ENCODE results near the gene CRIP2. TPM values are rescaled to one million over a fixed set of nuclear protein-coding genes. Genes with fewer than 3 reads are reported as not detected.

CRIP2 gene
- total RNA-seq, 1 experiment from 2014 or later, result 192 TPM

- no peak for DNase-seq (ENCODE audit: low spot score)
Measured at GRCh38 chr14:105467249-105467941, 7.2 kb upstream of the CRIP2 start.

GRCh38 chr14:105467942-105468471 is 6.6 kb upstream of the CRIP2 start:
- BruUV-seq (replicated peaks), result no TSS peak
- ChIA-PET CTCF (interaction anchor here (1.4 to 1.5 kb wide), 2 partner anchors 12 to 22 kb away, joined by 4 read pairs; no protein-coding TSS in a partner anchor), POLR2A (ENCODE audit: low non-redundant PET) (no interaction called here)
- peaks cover 43% of the 10 kb centered on the region for H3K36me3 ChIP-seq (ENCODE audit: insufficient read depth, low read length, poor library complexity, severe bottlenecking)
- H3K9me3 ChIP-seq (ENCODE audit: low read depth, low read length, poor library complexity, severe bottlenecking), result no peaks in the 10 kb centered on the region
- H3K4me1 ChIP-seq (ENCODE audit: insufficient read depth, low read length, poor library complexity, severe bottlenecking), result peaks cover 50% of the 10 kb centered on the region
- intact Hi-C loops (cut with micrococcal nuclease; ENCODE audit: unreplicated experiment), result no loop called here
- H3K4me3 ChIP-seq (ENCODE audit: low read depth, low read length, poor library complexity, severe bottlenecking), result no peak overlapping the region
- H3K27ac ChIP-seq (ENCODE audit: low read depth, low read length, poor library complexity, severe bottlenecking), result no peak overlapping the region
- no peak for DNase-seq (ENCODE audit: low spot score)
- TF ChIP-seq CTCF (conservative IDR thresholded peaks at IDR 0.05; ENCODE audit: low read depth, low read length) (no peak), EZH2 (IDR thresholded peaks at IDR 0.05; ENCODE audit: borderline replicate concordance, low read depth, low read length, poor library complexity, severe bottlenecking) (no peak)
- no peaks in the 10 kb centered on the region for H3K27me3 ChIP-seq (replicated peaks; ENCODE audit: insufficient read depth, low read depth, low read length, poor library complexity)

More at GRCh38 chr14:105467249-105467941, 7.2 kb upstream of the CRIP2 start:
- CTCF ChIA-PET, result interaction anchor here (1.4 to 1.5 kb wide), 2 partner anchors 13 to 23 kb away, joined by 4 read pairs; no protein-coding TSS in a partner anchor
- no TSS peak for BruUV-seq (replicated peaks)
- H3K9me3 ChIP-seq (ENCODE audit: low read depth, low read length, poor library complexity, severe bottlenecking), result no peaks in the 10 kb centered on the region
- intact Hi-C loops (cut with micrococcal nuclease; ENCODE audit: unreplicated experiment), result no loop called here
- H3K36me3 ChIP-seq (ENCODE audit: insufficient read depth, low read length, poor library complexity, severe bottlenecking), result peaks cover 45% of the 10 kb centered on the region
- no peaks in the 10 kb centered on the region for H3K27me3 ChIP-seq (replicated peaks; ENCODE audit: insufficient read depth, low read depth, low read length, poor library complexity)
- no peak overlapping the region for H3K4me3 ChIP-seq (ENCODE audit: low read depth, low read length, poor library complexity, severe bottlenecking)
- peaks cover 44% of the 10 kb centered on the region for H3K4me1 ChIP-seq (ENCODE audit: insufficient read depth, low read length, poor library complexity, severe bottlenecking)
- H3K27ac ChIP-seq (ENCODE audit: low read depth, low read length, poor library complexity, severe bottlenecking), result no peak overlapping the region
- TF ChIP-seq EZH2 (IDR thresholded peaks at IDR 0.05; ENCODE audit: borderline replicate concordance, low read depth, low read length, poor library complexity, severe bottlenecking), result no peak
- TF ChIP-seq CTCF (conservative IDR thresholded peaks at IDR 0.05; ENCODE audit: low read depth, low read length), result no peak
- POLR2A ChIA-PET (ENCODE audit: low non-redundant PET), result no interaction called here

- H3K4me3 ChIP-seq (ENCODE audit: low read depth, low read length, poor library complexity, severe bottlenecking), result no peak overlapping the region
- H3K9me3 ChIP-seq (ENCODE audit: low read depth, low read length, poor library complexity, severe bottlenecking), result no peaks in the 10 kb centered on the region
- peaks cover 35% of the 10 kb centered on the region for H3K36me3 ChIP-seq (ENCODE audit: insufficient read depth, low read length, poor library complexity, severe bottlenecking)
- POLR2A ChIA-PET (ENCODE audit: low non-redundant PET), result no interaction called here
- H3K27me3 ChIP-seq (replicated peaks; ENCODE audit: insufficient read depth, low read depth, low read length, poor library complexity), result no peaks in the 10 kb centered on the region
- H3K4me1 ChIP-seq (ENCODE audit: insufficient read depth, low read length, poor library complexity, severe bottlenecking), result peaks cover 56% of the 10 kb centered on the region
- CTCF ChIA-PET, result no interaction called here
- TF ChIP-seq EZH2 (IDR thresholded peaks at IDR 0.05; ENCODE audit: borderline replicate concordance, low read depth, low read length, poor library complexity, severe bottlenecking), result no peak
- TF ChIP-seq CTCF (conservative IDR thresholded peaks at IDR 0.05; ENCODE audit: low read depth, low read length), result no peak
- no TSS peak for BruUV-seq (replicated peaks)
- no peak overlapping the region for H3K27ac ChIP-seq (ENCODE audit: low read depth, low read length, poor library complexity, severe bottlenecking)
- intact Hi-C loops (cut with micrococcal nuclease; ENCODE audit: unreplicated experiment), result no loop called here
- DNase-seq (ENCODE audit: low spot score), result no peak
Measured at GRCh38 chr14:105468621-105469241, 5.9 kb upstream of the CRIP2 start.

Measured in A673 (cell line).